IgD-negative memory B cell (primary cell): ENCODE results near the gene NLRX1. TPM values are rescaled to one million over a fixed set of nuclear protein-coding genes. Genes with fewer than 3 reads are reported as not detected.

ENCODE experiments used
- H3K27ac Mint-ChIP-seq, 3 donors: one replicate each; pipeline ENCODE4 v1.8.0; 2020 to 2022; ENCODE audit warnings: mild to moderate bottlenecking in 3 of 3, mixed read lengths in 3 of 3, moderate library complexity in 1 of 3
- H3K27me3 Mint-ChIP-seq: one replicate; pipeline ENCODE4 v1.8.0; 2021; ENCODE audit warnings: mixed read lengths
- H3K36me3 Mint-ChIP-seq: one replicate; pipeline ENCODE4 v1.8.0; 2020; ENCODE audit warnings: mild to moderate bottlenecking, mixed read lengths
- H3K4me1 Mint-ChIP-seq, 3 donors: one replicate each; pipeline ENCODE4 v1.8.0; 2020 to 2022; ENCODE audit warnings: mixed read lengths in 3 of 3, mild to moderate bottlenecking in 1 of 3
- H3K4me3 Mint-ChIP-seq, 4 donors: one replicate each; pipeline ENCODE4 v1.8.0; 2020 to 2022; ENCODE audit warnings: mild to moderate bottlenecking in 4 of 4, mixed read lengths in 4 of 4, moderate library complexity in 3 of 4
- H3K9me3 Mint-ChIP-seq, 3 donors: one replicate each; pipeline ENCODE4 v1.8.0; 2020 to 2021; ENCODE audit warnings: mixed read lengths in 3 of 3, mild to moderate bottlenecking in 1 of 3
- polyA plus RNA-seq: library from polyadenylated mRNA; unstranded; fragments of 300-500 nt; fragmentation: Illumina TruSeq; gene quantifications from one replicate; pipeline ENCODE4 v1.2.3, GENCODE V29; 2021

The NLRX1 gene
- polyA plus RNA-seq, 1 donor from 2014 or later, result 5.6 TPM

DNA sequence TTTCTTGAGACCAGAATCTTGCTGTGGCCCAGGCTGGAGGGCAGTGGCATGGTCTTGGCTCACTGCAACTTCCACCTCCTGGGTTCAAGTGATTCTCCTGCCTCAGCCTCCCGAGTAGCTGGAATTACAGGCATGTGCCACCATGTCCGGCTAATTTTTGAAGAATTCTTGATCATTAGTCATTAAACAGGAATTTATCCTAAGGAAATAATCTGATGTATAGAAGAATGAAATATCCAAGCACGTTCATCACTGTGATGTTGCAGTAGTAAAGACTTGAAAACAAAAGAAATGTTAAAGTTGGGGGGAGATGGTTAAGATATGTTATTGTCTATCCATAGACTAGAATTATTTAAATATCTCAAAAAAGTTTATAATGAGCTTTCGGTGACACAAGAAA is 61.2 kb downstream of the NLRX1 start:
- Mint-ChIP-seq H3K9me3 (no peaks in the 10 kb centered on the region), H3K4me1 (peaks cover 12 to 17% (median 15%) of the 10 kb centered on the region in 3 donors), H3K36me3 (peaks cover 12% of the 10 kb centered on the region), H3K27ac (no peak overlapping the region), H3K4me3 (no peak overlapping the region), H3K27me3 (no peaks in the 10 kb centered on the region)

Other genes starting within 250 kb of the NLRX1 start
- 2.8 TPM for gene BCL9L, start 242.8 kb upstream of the NLRX1 start, polyA plus RNA-seq
- not detected for gene UPK2, start 212.4 kb upstream of the NLRX1 start, polyA plus RNA-seq
- gene FOXR1, start 197.0 kb upstream of the NLRX1 start, polyA plus RNA-seq, result not detected
- 11.2 TPM for gene CENATAC, start 170.6 kb upstream of the NLRX1 start, polyA plus RNA-seq
- 4,856 TPM for gene RPS25, start 150.4 kb upstream of the NLRX1 start, polyA plus RNA-seq
- gene TRAPPC4, start 150.0 kb upstream of the NLRX1 start, polyA plus RNA-seq, result 81.5 TPM
- 10.9 TPM for gene SLC37A4, start 137.8 kb upstream of the NLRX1 start, polyA plus RNA-seq
- gene HYOU1, start 111.5 kb upstream of the NLRX1 start, polyA plus RNA-seq, result 16.4 TPM
- gene VPS11, start 100.9 kb upstream of the NLRX1 start, polyA plus RNA-seq, result 52.6 TPM
- 24.8 TPM for gene HMBS, start 83.8 kb upstream of the NLRX1 start, polyA plus RNA-seq
- 34.7 TPM for gene DPAGT1, start 66.9 kb upstream of the NLRX1 start, polyA plus RNA-seq
- 5.6 TPM for gene C2CD2L, start 61.4 kb upstream of the NLRX1 start, polyA plus RNA-seq
- 12.9 TPM for gene HINFP, start 47.1 kb upstream of the NLRX1 start, polyA plus RNA-seq
- not detected for gene ABCG4, start 19.7 kb upstream of the NLRX1 start, polyA plus RNA-seq
- gene NHERF4, start 16.8 kb downstream of the NLRX1 start, polyA plus RNA-seq, result not detected
- 10.0 TPM for gene CBL, start 37.6 kb downstream of the NLRX1 start, polyA plus RNA-seq
- gene MCAM, start 148.4 kb downstream of the NLRX1 start, polyA plus RNA-seq, result 1.3 TPM
- 41.1 TPM for gene RNF26, start 165.8 kb downstream of the NLRX1 start, polyA plus RNA-seq
- not detected for gene C1QTNF5, start 172.2 kb downstream of the NLRX1 start, polyA plus RNA-seq
- gene MFRP, start 178.0 kb downstream of the NLRX1 start, polyA plus RNA-seq, result not detected
- not detected for gene USP2, start 213.0 kb downstream of the NLRX1 start, polyA plus RNA-seq